ENCODE results near the gene RNASE11.

DNA sequence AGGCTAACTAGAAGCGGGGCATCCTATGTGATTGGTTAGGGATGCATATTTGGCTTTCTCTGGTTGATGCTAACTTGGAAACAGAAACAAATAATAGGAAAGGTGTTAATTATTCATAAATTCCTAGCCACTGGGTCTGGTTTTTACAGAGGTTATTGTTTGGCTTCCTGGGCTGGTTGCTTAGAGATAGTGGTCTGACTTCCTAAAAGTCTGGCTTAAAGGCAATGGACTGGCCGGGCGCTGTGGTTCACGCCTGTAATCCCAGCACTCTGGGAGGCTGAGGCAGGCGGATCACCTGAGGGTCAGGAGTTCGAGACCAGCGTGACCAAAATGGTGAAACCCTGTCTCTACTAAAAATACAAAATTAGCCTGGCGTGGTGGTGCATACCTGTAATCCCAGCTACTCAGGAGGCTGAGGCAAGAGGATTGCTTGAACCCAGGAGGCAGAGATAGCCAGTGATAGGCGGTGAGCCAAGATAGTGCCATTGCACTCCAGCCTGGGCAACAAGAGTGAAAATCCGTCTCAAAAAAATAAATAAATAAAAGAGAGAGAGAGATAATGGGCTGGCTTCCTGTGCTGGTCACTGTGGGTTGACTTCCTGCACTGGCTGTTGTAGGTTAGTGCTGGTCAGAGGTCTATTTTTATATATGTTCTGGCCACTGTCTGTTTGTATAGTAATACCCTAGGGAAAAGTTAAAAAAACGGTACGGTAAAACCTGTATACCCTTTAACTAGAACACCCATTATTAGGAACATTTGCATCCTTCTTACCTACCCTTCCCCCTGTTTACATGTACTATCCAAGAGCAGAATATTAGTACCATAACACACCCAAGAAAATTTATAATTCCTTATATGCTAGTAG is 29.6 kb upstream of the RNASE11 start:
- TF ChIP-seq, protein P1, sequence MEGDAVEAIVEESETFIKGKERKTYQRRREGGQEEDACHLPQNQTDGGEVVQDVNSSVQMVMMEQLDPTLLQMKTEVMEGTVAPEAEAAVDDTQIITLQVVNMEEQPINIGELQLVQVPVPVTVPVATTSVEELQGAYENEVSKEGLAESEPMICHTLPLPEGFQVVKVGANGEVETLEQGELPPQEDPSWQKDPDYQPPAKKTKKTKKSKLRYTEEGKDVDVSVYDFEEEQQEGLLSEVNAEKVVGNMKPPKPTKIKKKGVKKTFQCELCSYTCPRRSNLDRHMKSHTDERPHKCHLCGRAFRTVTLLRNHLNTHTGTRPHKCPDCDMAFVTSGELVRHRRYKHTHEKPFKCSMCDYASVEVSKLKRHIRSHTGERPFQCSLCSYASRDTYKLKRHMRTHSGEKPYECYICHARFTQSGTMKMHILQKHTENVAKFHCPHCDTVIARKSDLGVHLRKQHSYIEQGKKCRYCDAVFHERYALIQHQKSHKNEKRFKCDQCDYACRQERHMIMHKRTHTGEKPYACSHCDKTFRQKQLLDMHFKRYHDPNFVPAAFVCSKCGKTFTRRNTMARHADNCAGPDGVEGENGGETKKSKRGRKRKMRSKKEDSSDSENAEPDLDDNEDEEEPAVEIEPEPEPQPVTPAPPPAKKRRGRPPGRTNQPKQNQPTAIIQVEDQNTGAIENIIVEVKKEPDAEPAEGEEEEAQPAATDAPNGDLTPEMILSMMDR (IDR thresholded peaks at IDR 0.05): no peak
- TF ChIP-seq EP300 (IDR thresholded peaks at IDR 0.05) (no peak), POLR2A (IDR thresholded peaks at IDR 0.05) (no peak)

Data from tibial nerve (tissue), 4 donors.